K562 (cell line): ENCODE results near the gene RNU6-7. TPM values are rescaled to one million over a fixed set of nuclear protein-coding genes. Genes with fewer than 3 reads are reported as not detected.

Source experiments
- ATAC-seq: fragments of 200-7000 bp; cut with Tn5 transposase; 3 replicates; pipeline ENCODE4 v1.9.1; 2020; ENCODE audit warnings: moderate library complexity
- BruUV-seq: library from RNA; stranded (reverse); fragments of 400-500 nt; replicated peaks from 2 replicates; lab custom pipeline; 2021; lab: Mats Ljungman, UMichigan
- CTCF ChIA-PET: fragments of 300-600 bp; formaldehyde crosslinking; extraction: SDS; loops from one replicate; lab custom pipeline; 2021; ENCODE audit warnings: low intra/inter-chr PET ratio; lab: Yijun Ruan, JAX
- POLR2A ChIA-PET: fragments of 300-600, 350-650 bp; sonication (Branson Sonifier 250); formaldehyde crosslinking; extraction: SDS; loops from one replicate; lab custom pipeline; 2021; ENCODE audit warnings: antibody characterized with exemption, inconsistent platforms; lab: Yijun Ruan, JAX
- DNase-seq, 4 experiments: peaks; one replicate each; pipeline versions ENCODE4 v3.0.0 to v3.0.0-alpha.2; 2011 to 2018; ENCODE audit warnings: low spot score in 3 of 4, mixed read lengths in 3 of 4; ENCODE audit errors: extremely low read depth in 1 of 4
- FAIRE-seq: peaks from 2 replicates; lab custom pipeline; 2011; peaks lifted over from hg19 to GRCh38; lab: Jason Lieb, UNC
- H2AFZ ChIP-seq: 2 replicates; pipeline ENCODE4 v1.6.0; 2011; ENCODE audit warnings: low read depth, low read length, control low read depth, inconsistent platforms
- H3K27ac ChIP-seq: fragments of 200-600 bp; 3 replicates; pipeline ENCODE4 v1.8.0; 2011; ENCODE audit warnings: low read depth, mild to moderate bottlenecking, control low read depth, inconsistent platforms, low read length, moderate library complexity, mixed read lengths; ENCODE audit errors: extremely low read depth
- H3K27me3 ChIP-seq, 2 experiments: fragments of 300-600 bp in 1 of 2; 2 replicates in 1 of 2; 3 replicates in 1 of 2; pipeline versions ENCODE4 v1.6.0 to v1.8.0; 2011; ENCODE audit warnings: inconsistent platforms in 2 of 2, low read length in 2 of 2, mild to moderate bottlenecking in 1 of 2, mixed read lengths in 1 of 2, moderate library complexity in 1 of 2; ENCODE audit not compliant: control insufficient read depth in 2 of 2, insufficient read depth in 2 of 2
- H3K36me3 ChIP-seq: fragments of 300-600 bp; 3 replicates; pipeline ENCODE4 v1.8.0; 2011; ENCODE audit warnings: mild to moderate bottlenecking, low read length, inconsistent platforms; ENCODE audit not compliant: control insufficient read depth, insufficient read depth
- H3K4me1 ChIP-seq, 2 experiments: fragments of 200-600 bp in 1 of 2; replicated peaks in 1 of 2; 2 replicates in 1 of 2; 3 replicates in 1 of 2; pipeline versions ENCODE4 v1.5.1 to v1.8.0; 2011; ENCODE audit warnings: inconsistent platforms in 2 of 2, low read length in 2 of 2, mild to moderate bottlenecking in 1 of 2, mixed read lengths in 1 of 2, moderate library complexity in 1 of 2; ENCODE audit not compliant: control insufficient read depth in 2 of 2, insufficient read depth in 2 of 2
- H3K4me2 ChIP-seq: 2 replicates; pipeline ENCODE4 v1.6.1; 2011; ENCODE audit warnings: low read length, control low read depth, inconsistent platforms, mixed read lengths; ENCODE audit not compliant: insufficient read depth
- H3K4me3 ChIP-seq: fragments of 200-600 bp; sonication (generic), shearing (Covaris generic); 2 replicates; pipeline ENCODE4 v1.5.1; 2016; ENCODE audit warnings: control low read depth, inconsistent platforms
- H3K79me2 ChIP-seq: fragments of 200-600 bp; 3 replicates; pipeline ENCODE4 v1.8.0; 2011; ENCODE audit warnings: low read length, inconsistent platforms; ENCODE audit not compliant: control insufficient read depth, insufficient read depth
- H3K9ac ChIP-seq, 2 experiments: 2 replicates each; pipeline versions ENCODE4 v1.6.0 to v1.6.1; 2011; ENCODE audit warnings: low read depth in 2 of 2, low read length in 2 of 2, control low read depth in 1 of 2, inconsistent platforms in 1 of 2, mild to moderate bottlenecking in 1 of 2, mixed read lengths in 1 of 2; ENCODE audit not compliant: insufficient read depth in 1 of 2
- H3K9me1 ChIP-seq: one replicate; pipeline ENCODE4 v1.6.0; 2011; ENCODE audit warnings: inconsistent platforms, mild to moderate bottlenecking, low read length, moderate library complexity; ENCODE audit not compliant: control insufficient read depth, insufficient read depth
- H3K9me3 ChIP-seq: replicated peaks from 2 replicates; pipeline ENCODE4 v1.5.1; 2011; ENCODE audit warnings: low read depth, low read length, inconsistent platforms; ENCODE audit not compliant: control insufficient read depth, insufficient read depth
- H4K20me1 ChIP-seq: replicated peaks from 2 replicates; pipeline ENCODE4 v1.6.1; 2011; ENCODE audit warnings: low read length, inconsistent platforms, mixed read lengths; ENCODE audit not compliant: control insufficient read depth, insufficient read depth
- ATF3 ChIP-seq, 2 experiments: fragments of 450-650 bp in 1 of 2; sonication (generic) in 1 of 2; formaldehyde crosslinking in 1 of 2; IDR thresholded peaks in 1 of 2; conservative IDR thresholded peaks in 1 of 2; 2 replicates each; pipeline versions ENCODE4 v1.6.1 to v1.8.1; 2016 to 2023; ENCODE audit warnings: mild to moderate bottlenecking in 2 of 2, moderate library complexity in 2 of 2, inconsistent platforms in 1 of 2, missing genetic modification reagents in 1 of 2
- HDAC2 ChIP-seq: fragments of 450-650 bp; IDR thresholded peaks from 2 replicates; pipeline ENCODE4 v1.6.1; 2016; ENCODE audit warnings: mild to moderate bottlenecking
- MEIS2 ChIP-seq: fragments of 450-650 bp; IDR thresholded peaks from 2 replicates; pipeline ENCODE4 v1.6.1; 2014; ENCODE audit warnings: mild to moderate bottlenecking; ENCODE audit not compliant: partially characterized antibody
- PML ChIP-seq: IDR thresholded peaks from 2 replicates; pipeline ENCODE4 v1.6.1; 2012; ENCODE audit warnings: low read length, inconsistent platforms
- SAP30 ChIP-seq: fragments of 200-600 bp; sonication (generic); IDR thresholded peaks from 2 replicates; pipeline ENCODE4 v1.6.1; 2012; ENCODE audit warnings: borderline replicate concordance, low read depth, mild to moderate bottlenecking, moderate library complexity, low read length, control low read depth, inconsistent platforms; ENCODE audit not compliant: insufficient read depth, poor library complexity, severe bottlenecking
- SREBF1 ChIP-seq: fragments of 150-350 bp; IDR thresholded peaks from 2 replicates; pipeline ENCODE4 v1.6.1; 2014; ENCODE audit warnings: antibody characterized with exemption, low read depth, low read length, borderline replicate concordance
- SRF ChIP-seq, 2 experiments: fragments of 250-450, 450-650 bp in 1 of 2; sonication (Bioruptor Pico) in 1 of 2; sonication (generic) in 1 of 2; formaldehyde crosslinking; IDR thresholded peaks; 2 replicates each; pipeline versions ENCODE4 v1.5.0 to v1.5.1; 2020 to 2022; ENCODE audit warnings: mild to moderate bottlenecking in 1 of 2, missing genetic modification reagents in 1 of 2
- ZFP91 ChIP-seq: sonication (generic); formaldehyde crosslinking; IDR thresholded peaks from 2 replicates; pipeline ENCODE4 v1.8.0; 2022; ENCODE audit warnings: mild to moderate bottlenecking, missing genetic modification reagents
- ZNF696 ChIP-seq: fragments of 250-450 bp; sonication (Bioruptor Pico); conservative IDR thresholded peaks from 2 replicates; pipeline ENCODE4 v1.4.0; 2020; ENCODE audit warnings: mild to moderate bottlenecking, moderate library complexity
- WGBS: fragments of 100-300 bp; shearing (Covaris generic); methylation state at CpG from one replicate; pipeline ENCODE4 v1.1.6; 2016; ENCODE audit warnings: low coverage, mixed read lengths; ENCODE audit not compliant: insufficient coverage; ENCODE audit errors: missing lambda C conversion rate; 5-methylcytosine and 5-hydroxymethylcytosine counted together
- in situ Hi-C: fragments of 300-500 bp; cut with MboI; formaldehyde crosslinking; loops from 4 replicates; pipeline ENCODE4 v1.15.0; 2018; ENCODE audit warnings: inconsistent platforms, mixed read lengths
- intact Hi-C: fragments of 100-400 bp; cut with micrococcal nuclease; formaldehyde crosslinking; loops from 2 replicates; pipeline ENCODE4 v1.14.2; 2022
- polyA plus RNA-seq, 8 experiments: library from polyadenylated mRNA; depleted of rRNA in 4 of 8; stranded (reverse) in 5 of 8; unstranded in 3 of 8; fragments of >200 nt; fragmentation: Nextera tagmentation in 2 of 8; fragmentation: Illumina TruSeq in 1 of 8; extraction: Ambion mirVana in 2 of 8; extraction: Trizol in 1 of 8; gene quantifications; 2 replicates each; pipeline versions ENCODE4 v1.2.1 to v1.2.3, GENCODE V29; 2011 to 2014; ENCODE audit warnings: inconsistent platforms in 1 of 8, missing spikeins in 1 of 8
- total RNA-seq, 7 experiments: library from RNA; depleted of rRNA in 6 of 7; stranded (reverse); fragments of >200 nt in 6 of 7; fragmentation: Illumina TruSeq in 2 of 7; extraction: Trizol in 2 of 7; gene quantifications; 2 replicates each; pipeline versions ENCODE4 v1.2.1 to v1.2.3, GENCODE V29; 2011 to 2021; ENCODE audit warnings: low replicate concordance in 1 of 7
- TF ChIP-seq, protein P1 (sequence below), 2 experiments: fragments of 450-650 bp; IDR thresholded peaks; 2 replicates each; pipeline ENCODE4 v1.6.1; 2016

The RNU6-7 gene
- total and polyA plus RNA-seq, 9 of the 15 experiments (the other 6 are each of a cell fraction or from before 2014, with no cell fraction given), result not detected

- WGBS, result 8% methylated on average over 1 of the region's 2 CpGs
- Histone ChIP-seq H3K9me1 (no peaks in the 10 kb centered on the region), H3K4me2 (peak overlapping the region; percentile 17; the same call in 1 of the 2 replicates), H3K79me2 (no peaks in the 10 kb centered on the region), H3K27me3 (no peaks in the 10 kb centered on the region), H2AFZ (peak overlapping the region; percentile 51; the same call in 1 of the 2 replicates), H3K27ac (no peak overlapping the region), H3K9ac (no peak overlapping the region), H4K20me1 (no peaks in the 10 kb centered on the region), H3K9me3 (no peaks in the 10 kb centered on the region), H3K36me3 (no peaks in the 10 kb centered on the region), H3K4me1 (peaks cover 2 to 3% of the 10 kb centered on the region in 2 experiments; a peak in 4 of 5 replicates), H3K4me3 (no peak overlapping the region)
- no peak for ATAC-seq
- TF ChIP-seq ATF3 (IDR thresholded peaks at IDR 0.05) (no peak), ATF3 (CRISPR knock-in tag; conservative IDR thresholded peaks at IDR 0.05) (no peak), MEIS2 (no peak), SRF (CRISPR knock-in tag; IDR thresholded peaks at IDR 0.05) (peak in 1 of 2 experiments; percentile 59; a peak in 1 of 4 replicates)
- in situ Hi-C loops, result no loop called here
- intact Hi-C loops, result no loop called here
- BruUV-seq, result no TSS peak
- ChIA-PET CTCF (no interaction called here), POLR2A (interaction anchor here (0.6 kb wide), 1 partner anchor 413 kb away, joined by 3 read pairs; no protein-coding TSS in a partner anchor)
- DNase-seq, result no peak
- no peak for FAIRE-seq
Observed at GRCh38 chr14:32206552-32206951, 4.7 kb downstream of the RNU6-7 start.

- BruUV-seq, result no TSS peak
- H3K4me3 ChIP-seq, result no peak overlapping the region
- H4K20me1 ChIP-seq, result no peaks in the 10 kb centered on the region
- no peak for ATAC-seq
- FAIRE-seq, result no peak
- POLR2A ChIA-PET, result no interaction called here
- no peak overlapping the region for H2AFZ ChIP-seq
- no peaks in the 10 kb centered on the region for H3K36me3 ChIP-seq
- no peaks in the 10 kb centered on the region; a peak in 4 of 5 replicates for H3K4me1 ChIP-seq
- no peaks in the 10 kb centered on the region for H3K79me2 ChIP-seq
- DNase-seq, result no peak
- no peak overlapping the region for H3K9ac ChIP-seq
- no peaks in the 10 kb centered on the region for H3K27me3 ChIP-seq
- 50% methylated on average over 1 of the region's 3 CpGs for WGBS
- no peaks in the 10 kb centered on the region for H3K9me1 ChIP-seq
- H3K9me3 ChIP-seq, result no peaks in the 10 kb centered on the region
- CTCF ChIA-PET, result no interaction called here
- in situ Hi-C loops, result no loop called here
- no peak overlapping the region for H3K27ac ChIP-seq
- intact Hi-C loops, result no loop called here
- no peak overlapping the region for H3K4me2 ChIP-seq
- no peak for TF ChIP-seq ZNF696 (CRISPR knock-in tag)
- TF ChIP-seq PML, result no peak
- no peak for TF ChIP-seq SAP30
- no peak for TF ChIP-seq ZFP91 (CRISPR knock-in tag)
- TF ChIP-seq SREBF1, result no peak
- no peak for TF ChIP-seq HDAC2
- TF ChIP-seq, protein P1, sequence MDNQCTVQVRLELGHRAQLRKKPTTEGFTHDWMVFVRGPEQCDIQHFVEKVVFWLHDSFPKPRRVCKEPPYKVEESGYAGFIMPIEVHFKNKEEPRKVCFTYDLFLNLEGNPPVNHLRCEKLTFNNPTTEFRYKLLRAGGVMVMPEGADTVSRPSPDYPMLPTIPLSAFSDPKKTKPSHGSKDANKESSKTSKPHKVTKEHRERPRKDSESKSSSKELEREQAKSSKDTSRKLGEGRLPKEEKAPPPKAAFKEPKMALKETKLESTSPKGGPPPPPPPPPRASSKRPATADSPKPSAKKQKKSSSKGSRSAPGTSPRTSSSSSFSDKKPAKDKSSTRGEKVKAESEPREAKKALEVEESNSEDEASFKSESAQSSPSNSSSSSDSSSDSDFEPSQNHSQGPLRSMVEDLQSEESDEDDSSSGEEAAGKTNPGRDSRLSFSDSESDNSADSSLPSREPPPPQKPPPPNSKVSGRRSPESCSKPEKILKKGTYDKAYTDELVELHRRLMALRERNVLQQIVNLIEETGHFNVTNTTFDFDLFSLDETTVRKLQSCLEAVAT (IDR thresholded peaks at IDR 0.05), result no peak
Observed at GRCh38 chr14:32208490-32208889, 6.6 kb downstream of the RNU6-7 start.
